ENCODE measurements around the gene IKZF1. TPM values are rescaled to one million over a fixed set of nuclear protein-coding genes. Genes with fewer than 3 reads are reported as not detected.

IKZF1 gene
- total and polyA plus RNA-seq, 2 of the 4 experiments (the other 2 are of a cell fraction), result not detected

DNA sequence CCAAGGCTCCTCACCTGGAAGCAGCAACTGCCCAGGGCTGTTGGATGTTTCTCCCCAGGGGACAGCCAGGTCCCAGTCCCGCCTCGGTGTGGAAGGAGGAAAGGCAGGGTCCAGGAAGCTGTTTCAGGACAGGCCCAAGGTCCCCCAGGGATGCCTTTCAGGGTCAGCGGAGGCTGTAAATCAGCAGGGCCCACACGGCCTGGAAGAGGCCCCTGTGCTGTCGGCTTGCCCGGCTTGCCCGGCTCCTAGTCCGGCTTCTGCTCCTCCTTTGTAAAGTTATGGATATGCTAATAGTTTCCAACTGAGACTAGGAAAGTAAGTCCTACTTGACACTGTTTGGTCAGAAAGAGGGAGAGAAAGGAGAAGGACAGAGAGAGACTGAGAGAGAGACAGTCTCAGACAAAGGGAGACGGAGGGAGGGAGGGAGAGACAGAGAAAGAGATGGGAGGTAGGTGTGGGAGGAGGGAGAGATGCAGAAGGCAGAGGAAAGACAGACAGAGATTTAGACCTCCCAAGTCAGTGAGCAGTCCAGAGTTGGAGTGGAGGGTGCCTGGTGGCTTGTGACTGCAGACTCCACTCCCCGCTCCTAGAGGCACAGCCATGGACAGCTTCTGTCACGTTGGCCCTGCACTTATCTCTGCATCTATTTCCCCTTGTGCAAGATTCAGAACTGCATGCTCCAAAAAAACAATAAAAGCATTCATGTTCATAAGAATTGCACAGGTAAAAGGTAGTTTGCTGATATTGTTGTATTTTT lies 10.5 kb downstream of the IKZF1 start:
- no peaks in the 10 kb centered on the region for H4K20me1 ChIP-seq (ENCODE audit: insufficient read depth, low read length)
- ChIA-PET POLR2A (ENCODE audit: unreplicated experiment) (no interaction called here), CTCF (no interaction called here)
- H3K79me1 ChIP-seq (ENCODE audit: low read depth in 1 of 2, low read length in 2 of 2), result no peaks in the 10 kb centered on the region
- no CpG with 5 or more reads among the region's 11 CpGs for WGBS, 2 experiments (ENCODE audit: extremely low coverage in 2 of 2, insufficient read length in 1 of 2)
- no peak overlapping the region for H3K56ac ChIP-seq (ENCODE audit: extremely low read depth, insufficient read depth, low read length)
- no peak overlapping the region for H3K4ac ChIP-seq (ENCODE audit: low read depth, low read length)
- H2AK5ac ChIP-seq (ENCODE audit: low read depth, low read length), result no peak overlapping the region
- no peaks in the 10 kb centered on the region for H3K4me1 ChIP-seq (ENCODE audit: control insufficient read depth, insufficient read depth, low read length)
- H3K23ac ChIP-seq (ENCODE audit: low read depth, low read length), result no peak overlapping the region
- H2AK9ac ChIP-seq (replicated peaks; ENCODE audit: low read depth, low read length, poor library complexity), result no peak overlapping the region
- no peak for ATAC-seq (ENCODE audit: low read depth)
- H2BK20ac ChIP-seq (ENCODE audit: low read depth, low read length), result no peak overlapping the region
- H4K5ac ChIP-seq (ENCODE audit: low read depth, low read length), result no peak overlapping the region
- H2AFZ ChIP-seq (replicated peaks; ENCODE audit: low read length, poor library complexity), result no peak overlapping the region
- no peak overlapping the region for H3K27ac ChIP-seq (ENCODE audit: insufficient read depth, low read length)
- no peak overlapping the region for H2BK15ac ChIP-seq (ENCODE audit: low read depth, low read length)
- H2BK120ac ChIP-seq (ENCODE audit: low read depth, low read length), result no peak overlapping the region
- no peak for TF ChIP-seq FOS (IDR thresholded peaks at IDR 0.05; ENCODE audit: low read depth, low read length)
- TF ChIP-seq RCOR1 (IDR thresholded peaks at IDR 0.05; ENCODE audit: insufficient replicate concordance, low read length), result no peak
- no peak for TF ChIP-seq CEBPB (IDR thresholded peaks at IDR 0.05; ENCODE audit: low read depth, low read length)
- TF ChIP-seq MAFK (IDR thresholded peaks at IDR 0.05; ENCODE audit: low read depth, low read length), result no peak
- no peak for TF ChIP-seq NFE2L2 (IDR thresholded peaks at IDR 0.05; ENCODE audit: low read depth, low read length)
- no peak for TF ChIP-seq RFX5 (IDR thresholded peaks at IDR 0.05; ENCODE audit: low read depth, low read length)
- TF ChIP-seq, protein P1, sequence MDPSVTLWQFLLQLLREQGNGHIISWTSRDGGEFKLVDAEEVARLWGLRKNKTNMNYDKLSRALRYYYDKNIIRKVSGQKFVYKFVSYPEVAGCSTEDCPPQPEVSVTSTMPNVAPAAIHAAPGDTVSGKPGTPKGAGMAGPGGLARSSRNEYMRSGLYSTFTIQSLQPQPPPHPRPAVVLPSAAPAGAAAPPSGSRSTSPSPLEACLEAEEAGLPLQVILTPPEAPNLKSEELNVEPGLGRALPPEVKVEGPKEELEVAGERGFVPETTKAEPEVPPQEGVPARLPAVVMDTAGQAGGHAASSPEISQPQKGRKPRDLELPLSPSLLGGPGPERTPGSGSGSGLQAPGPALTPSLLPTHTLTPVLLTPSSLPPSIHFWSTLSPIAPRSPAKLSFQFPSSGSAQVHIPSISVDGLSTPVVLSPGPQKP (IDR thresholded peaks at IDR 0.05; ENCODE audit: borderline replicate concordance, low read depth, low read length), result no peak
- TF ChIP-seq POLR2A (IDR thresholded peaks at IDR 0.05; ENCODE audit: low read depth, low read length), result no peak
- TF ChIP-seq BHLHE40 (IDR thresholded peaks at IDR 0.05; ENCODE audit: low read depth, low read length), result no peak
- TF ChIP-seq RAD21 (IDR thresholded peaks at IDR 0.05; ENCODE audit: low read length), result no peak
- TF ChIP-seq, protein P2, sequence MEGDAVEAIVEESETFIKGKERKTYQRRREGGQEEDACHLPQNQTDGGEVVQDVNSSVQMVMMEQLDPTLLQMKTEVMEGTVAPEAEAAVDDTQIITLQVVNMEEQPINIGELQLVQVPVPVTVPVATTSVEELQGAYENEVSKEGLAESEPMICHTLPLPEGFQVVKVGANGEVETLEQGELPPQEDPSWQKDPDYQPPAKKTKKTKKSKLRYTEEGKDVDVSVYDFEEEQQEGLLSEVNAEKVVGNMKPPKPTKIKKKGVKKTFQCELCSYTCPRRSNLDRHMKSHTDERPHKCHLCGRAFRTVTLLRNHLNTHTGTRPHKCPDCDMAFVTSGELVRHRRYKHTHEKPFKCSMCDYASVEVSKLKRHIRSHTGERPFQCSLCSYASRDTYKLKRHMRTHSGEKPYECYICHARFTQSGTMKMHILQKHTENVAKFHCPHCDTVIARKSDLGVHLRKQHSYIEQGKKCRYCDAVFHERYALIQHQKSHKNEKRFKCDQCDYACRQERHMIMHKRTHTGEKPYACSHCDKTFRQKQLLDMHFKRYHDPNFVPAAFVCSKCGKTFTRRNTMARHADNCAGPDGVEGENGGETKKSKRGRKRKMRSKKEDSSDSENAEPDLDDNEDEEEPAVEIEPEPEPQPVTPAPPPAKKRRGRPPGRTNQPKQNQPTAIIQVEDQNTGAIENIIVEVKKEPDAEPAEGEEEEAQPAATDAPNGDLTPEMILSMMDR (conservative IDR thresholded peaks at IDR 0.05; ENCODE audit: low read depth, low read length), result no peak
- TF ChIP-seq MXI1 (IDR thresholded peaks at IDR 0.05; ENCODE audit: borderline replicate concordance, low read depth, low read length), result no peak
- no peak overlapping the region for H4K8ac ChIP-seq (ENCODE audit: low read depth in 2 of 2, low read length in 2 of 2)
- BruUV-seq (replicated peaks), result no TSS peak
- intact Hi-C loops (cut with micrococcal nuclease) (no loop called here), dilution Hi-C loops (cut with HindIII; ENCODE audit: low sequenced_read_pairs, unreplicated experiment) (no loop called here), in situ Hi-C loops (cut with MboI; ENCODE audit: low sequenced_read_pairs) (no loop called here)
- no peaks in the 10 kb centered on the region for H3K36me3 ChIP-seq (ENCODE audit: control insufficient read depth, insufficient read depth, low read length)
- no peak overlapping the region for H3K14ac ChIP-seq (replicated peaks; ENCODE audit: low read depth, low read length)
- no peak overlapping the region for H3K9ac ChIP-seq (ENCODE audit: low read depth, low read length)
- no peak for DNase-seq
- no peak overlapping the region for H3K4me2 ChIP-seq (ENCODE audit: low read depth, low read length)
- no peak overlapping the region for H3K18ac ChIP-seq (ENCODE audit: low read depth, low read length)
- no peaks in the 10 kb centered on the region for H3K9me3 ChIP-seq (ENCODE audit: control insufficient read depth, insufficient read depth, low read length)
- no peak overlapping the region for H4K91ac ChIP-seq (ENCODE audit: insufficient read depth, low read depth, low read length)
- peaks cover 4% of the 10 kb centered on the region for H3K27me3 ChIP-seq (ENCODE audit: control insufficient read depth, insufficient read depth, low read length)
- H3K9me1 ChIP-seq (ENCODE audit: insufficient read depth, low read length), result no peaks in the 10 kb centered on the region
- no peak overlapping the region for H2BK5ac ChIP-seq (ENCODE audit: low read depth, low read length, poor library complexity, severe bottlenecking)
- H3K4me3 ChIP-seq (ENCODE audit: insufficient read depth, low read depth, low read length), result no peak overlapping the region
